Keratinocyte (primary cell): Measurements from ENCODE around the gene OTOP1. TPM values are rescaled to one million over a fixed set of nuclear protein-coding genes. Genes with fewer than 3 reads are reported as not detected.
"Not testable (repeated sequence)": the region's sequence is repeated elsewhere in the genome, so short reads cannot be mapped to it uniquely, and the experiment has no call there.

ENCODE experiments used
- DNase-seq: peaks from one replicate; pipeline ENCODE4 v3.0.0-alpha.2; 2011; ENCODE audit warnings: low read depth, missing footprints, low spot score
- FAIRE-seq: peaks from 2 replicates; lab custom pipeline; 2011; peaks lifted over from hg19 to GRCh38; lab: Jason Lieb, UNC
- H2AFZ ChIP-seq: 2 replicates; pipeline ENCODE4 v1.6.0; 2012; ENCODE audit warnings: low read length, control low read depth, inconsistent platforms; ENCODE audit not compliant: control insufficient read depth
- H3K27ac ChIP-seq: 2 replicates; pipeline ENCODE4 v1.5.1; 2011; ENCODE audit warnings: low read length; ENCODE audit not compliant: control insufficient read depth, insufficient read depth
- H3K27me3 ChIP-seq: 3 replicates; pipeline ENCODE4 v1.6.0; 2011; ENCODE audit warnings: low read length; ENCODE audit not compliant: control insufficient read depth, insufficient read depth; ENCODE audit errors: extremely low read depth
- H3K36me3 ChIP-seq, 2 experiments: 2 replicates in 1 of 2; 3 replicates in 1 of 2; pipeline ENCODE4 v1.5.1; 2011; ENCODE audit warnings: low read length in 2 of 2, mild to moderate bottlenecking in 1 of 2; ENCODE audit not compliant: control insufficient read depth in 2 of 2, insufficient read depth in 2 of 2; ENCODE audit errors: extremely low read depth in 1 of 2
- H3K4me1 ChIP-seq: 3 replicates; pipeline ENCODE4 v1.5.1; 2011; ENCODE audit warnings: low read length; ENCODE audit not compliant: control insufficient read depth, insufficient read depth; ENCODE audit errors: extremely low read depth
- H3K4me2 ChIP-seq: 3 replicates; pipeline ENCODE4 v1.6.0; 2011; ENCODE audit warnings: low read depth, low read length; ENCODE audit not compliant: control insufficient read depth, insufficient read depth; ENCODE audit errors: extremely low read depth
- H3K4me3 ChIP-seq, 3 experiments: fragments of 200-600 bp in 1 of 3; sonication (generic) in 1 of 3; 2 replicates in 2 of 3; 3 replicates in 1 of 3; pipeline ENCODE4 v1.5.1; 2011 to 2016; ENCODE audit warnings: low read length in 3 of 3, mild to moderate bottlenecking in 3 of 3, control low read depth in 2 of 3, inconsistent platforms in 1 of 3, low read depth in 1 of 3, mixed read lengths in 1 of 3, mixed run types in 1 of 3, moderate library complexity in 1 of 3; ENCODE audit not compliant: control insufficient read depth in 2 of 3, insufficient read depth in 2 of 3; ENCODE audit errors: extremely low read depth in 1 of 3
- H3K79me2 ChIP-seq: 2 replicates; pipeline ENCODE4 v1.6.0; 2012; ENCODE audit warnings: low read length; ENCODE audit not compliant: control insufficient read depth, insufficient read depth
- H3K9ac ChIP-seq: 3 replicates; pipeline ENCODE4 v1.6.0; 2011; ENCODE audit warnings: low read length; ENCODE audit not compliant: control insufficient read depth, insufficient read depth; ENCODE audit errors: extremely low read depth
- H3K9me1 ChIP-seq: 3 replicates; pipeline ENCODE4 v1.6.0; 2011; ENCODE audit warnings: low read length; ENCODE audit not compliant: control insufficient read depth, insufficient read depth; ENCODE audit errors: extremely low read depth
- H3K9me3 ChIP-seq: 2 replicates; pipeline ENCODE4 v1.5.1; 2012; ENCODE audit warnings: low read depth, low read length; ENCODE audit not compliant: control insufficient read depth
- H4K20me1 ChIP-seq: 3 replicates; pipeline ENCODE4 v1.6.0; 2011; ENCODE audit warnings: low read length; ENCODE audit not compliant: control insufficient read depth, insufficient read depth; ENCODE audit errors: extremely low read depth
- EZH2 ChIP-seq: IDR thresholded peaks from one replicate; pipeline ENCODE4 v1.6.1; 2012; ENCODE audit warnings: inconsistent platforms, mild to moderate bottlenecking, low read length, moderate library complexity
- dilution Hi-C: fragments of 300-500 bp; cut with MboI; formaldehyde crosslinking; loops from one replicate; pipeline ENCODE4 v1.7.0; 2020; ENCODE audit warnings: low sequenced_read_pairs; ENCODE audit not compliant: extremely low pct_ligation_motif_present
- polyA plus RNA-seq, 5 experiments: library from polyadenylated mRNA; depleted of rRNA in 3 of 5; stranded (reverse) in 3 of 5; stranded (forward) in 1 of 5; unstranded in 1 of 5; fragments of >200 nt; gene quantifications; 1 replicate in 1 of 5; 2 replicates in 3 of 5; 3 replicates in 1 of 5; pipeline versions ENCODE4 v1.2.1 to v1.2.3, GENCODE V29; 2011 to 2012; ENCODE audit warnings: missing spikeins in 2 of 5, low read depth in 1 of 5, low replicate concordance in 1 of 5
- TF ChIP-seq, protein P1 (sequence below), 3 experiments: IDR thresholded peaks in 1 of 3; conservative IDR thresholded peaks in 1 of 3; optimal IDR thresholded peaks in 1 of 3; 2 replicates in 2 of 3; 3 replicates in 1 of 3; pipeline versions ENCODE3 to v1.5.1; 2011; ENCODE audit warnings: low read length in 3 of 3, mild to moderate bottlenecking in 3 of 3, moderate library complexity in 2 of 3, control low read depth in 1 of 3, inconsistent platforms in 1 of 3; ENCODE audit not compliant: insufficient read depth in 2 of 3; ENCODE audit errors: extremely low read depth in 1 of 3

OTOP1 gene
- polyA plus RNA-seq, 1 donor (not counting 4 experiments of a cell fraction or from before 2014, with no cell fraction given), result not detected

DNA sequence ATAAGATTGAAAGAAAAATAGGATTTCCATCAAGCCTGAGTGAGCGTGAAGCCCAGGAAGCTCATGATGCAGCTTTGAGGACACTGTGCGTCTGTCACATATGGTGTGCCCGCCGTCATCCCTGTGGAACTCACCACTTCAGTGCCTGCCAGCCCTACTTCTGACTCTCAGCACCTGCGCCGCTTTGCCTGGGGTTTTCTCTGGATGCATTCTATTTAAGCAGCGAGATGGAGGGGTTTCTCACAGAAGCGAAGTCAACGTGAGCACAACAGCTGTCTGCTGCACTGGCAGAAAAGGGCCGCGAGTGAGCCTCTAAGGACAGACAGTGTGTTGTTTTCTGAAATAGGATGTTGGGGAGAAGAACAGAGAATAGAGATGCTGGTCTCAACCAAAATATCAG, 27.5 kb upstream of the OTOP1 start:
- Histone ChIP-seq H3K4me1 (peaks cover under 1% of the 10 kb centered on the region), H3K9ac (no peak overlapping the region), H3K79me2 (no peaks in the 10 kb centered on the region), H3K36me3 (no peaks in the 10 kb centered on the region), H3K9me3 (no peaks in the 10 kb centered on the region), H3K9me1 (no peaks in the 10 kb centered on the region), H3K4me2 (no peak overlapping the region), H3K27me3 (no peaks in the 10 kb centered on the region), H4K20me1 (no peaks in the 10 kb centered on the region), H2AFZ (no peak overlapping the region), H3K27ac (no peak overlapping the region), H3K4me3 (no peak overlapping the region)
- no peak for FAIRE-seq
- TF ChIP-seq, protein P1, sequence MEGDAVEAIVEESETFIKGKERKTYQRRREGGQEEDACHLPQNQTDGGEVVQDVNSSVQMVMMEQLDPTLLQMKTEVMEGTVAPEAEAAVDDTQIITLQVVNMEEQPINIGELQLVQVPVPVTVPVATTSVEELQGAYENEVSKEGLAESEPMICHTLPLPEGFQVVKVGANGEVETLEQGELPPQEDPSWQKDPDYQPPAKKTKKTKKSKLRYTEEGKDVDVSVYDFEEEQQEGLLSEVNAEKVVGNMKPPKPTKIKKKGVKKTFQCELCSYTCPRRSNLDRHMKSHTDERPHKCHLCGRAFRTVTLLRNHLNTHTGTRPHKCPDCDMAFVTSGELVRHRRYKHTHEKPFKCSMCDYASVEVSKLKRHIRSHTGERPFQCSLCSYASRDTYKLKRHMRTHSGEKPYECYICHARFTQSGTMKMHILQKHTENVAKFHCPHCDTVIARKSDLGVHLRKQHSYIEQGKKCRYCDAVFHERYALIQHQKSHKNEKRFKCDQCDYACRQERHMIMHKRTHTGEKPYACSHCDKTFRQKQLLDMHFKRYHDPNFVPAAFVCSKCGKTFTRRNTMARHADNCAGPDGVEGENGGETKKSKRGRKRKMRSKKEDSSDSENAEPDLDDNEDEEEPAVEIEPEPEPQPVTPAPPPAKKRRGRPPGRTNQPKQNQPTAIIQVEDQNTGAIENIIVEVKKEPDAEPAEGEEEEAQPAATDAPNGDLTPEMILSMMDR (optimal IDR thresholded peaks at IDR 0.05 in 1 of 3, IDR thresholded peaks at IDR 0.05 in 1 of 3, conservative IDR thresholded peaks at IDR 0.05 in 1 of 3; ENCODE audit: extremely low read depth in 1 of 3, insufficient read depth in 2 of 3, low read length in 3 of 3), result no peak
- no peak for TF ChIP-seq EZH2
- DNase-seq, result no peak
- dilution Hi-C loops, result no loop called here

DNA sequence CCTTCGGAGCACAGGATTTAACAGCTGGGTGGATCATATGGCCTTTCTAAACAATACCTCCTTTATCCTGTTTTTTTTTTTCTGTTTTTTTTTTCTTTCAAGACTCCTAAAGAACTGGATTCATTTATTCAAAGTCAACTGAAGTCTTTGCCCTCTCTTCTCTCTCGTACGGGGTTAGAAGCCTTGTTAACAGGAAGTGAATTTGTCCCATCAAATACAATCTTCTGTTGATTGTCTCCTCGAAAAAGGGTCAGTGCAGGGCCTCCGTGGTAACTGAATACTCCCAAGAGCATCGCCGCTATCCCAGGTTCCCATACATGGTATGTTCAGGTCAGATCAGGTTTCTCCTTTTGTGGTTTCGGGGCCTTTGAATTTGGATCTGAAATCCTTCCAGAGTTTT, 23.1 kb upstream of the OTOP1 start:
- Histone ChIP-seq H2AFZ (no peak overlapping the region), H3K9me3 (no peaks in the 10 kb centered on the region), H3K27me3 (no peaks in the 10 kb centered on the region), H3K4me2 (no peak overlapping the region), H3K27ac (no peak overlapping the region), H3K79me2 (peaks cover 11% of the 10 kb centered on the region), H3K4me1 (peaks cover 11% of the 10 kb centered on the region), H3K9me1 (no peaks in the 10 kb centered on the region), H3K36me3 (peaks cover 4 to 5% of the 10 kb centered on the region in 2 experiments), H4K20me1 (no peaks in the 10 kb centered on the region), H3K4me3 (no peak overlapping the region), H3K9ac (no peak overlapping the region)
- no peak for DNase-seq
- dilution Hi-C loops, result no loop called here
- no peak for FAIRE-seq
- no peak for TF ChIP-seq EZH2
- TF ChIP-seq, protein P1 (optimal IDR thresholded peaks at IDR 0.05 in 1 of 3, IDR thresholded peaks at IDR 0.05 in 1 of 3, conservative IDR thresholded peaks at IDR 0.05 in 1 of 3; ENCODE audit: extremely low read depth in 1 of 3, insufficient read depth in 2 of 3, low read length in 3 of 3), result no peak

DNA sequence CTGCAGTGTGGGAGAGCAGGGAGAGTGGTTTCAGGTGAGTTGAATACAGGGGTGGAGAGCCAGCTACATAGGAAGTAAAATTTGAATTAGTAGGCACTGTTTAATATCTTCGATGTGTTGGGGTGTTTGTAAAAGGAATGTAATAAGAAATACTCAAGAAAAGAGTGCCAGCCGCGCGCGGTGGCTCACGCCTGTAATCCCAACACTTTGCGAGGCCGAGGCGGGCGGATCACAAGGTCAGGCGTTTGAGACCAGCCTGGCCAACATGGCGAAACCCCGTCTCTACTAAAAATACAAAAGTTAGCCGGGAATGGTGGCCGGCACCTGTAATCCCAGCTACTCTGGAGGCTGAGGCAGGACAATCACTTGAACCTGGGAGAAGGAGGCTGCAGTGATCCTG, 22.6 kb upstream of the OTOP1 start:
- H3K9ac ChIP-seq, H3K9me3 ChIP-seq, H4K20me1 ChIP-seq, FAIRE-seq, H3K27me3 ChIP-seq, H3K36me3 ChIP-seq, DNase-seq, dilution Hi-C loops, H3K9me1 ChIP-seq, H3K27ac ChIP-seq: not testable (repeated sequence)
- peaks cover 11% of the 10 kb centered on the region for H3K4me1 ChIP-seq
- peak overlapping the region in 2 of 3 experiments; percentile 93 to 95 for H3K4me3 ChIP-seq
- peaks cover 11% of the 10 kb centered on the region for H3K79me2 ChIP-seq
- H2AFZ ChIP-seq, result peak overlapping the region; percentile 82
- H3K4me2 ChIP-seq, result peak overlapping the region; percentile 98
